HL-60 (cell line): Measurements from ENCODE around the gene LUZP2.

Source experiments
- DNase-seq, 2 experiments: peaks; one replicate each; pipeline ENCODE4 v3.0.0-alpha.2; 2010 to 2020; ENCODE audit warnings: low read depth in 1 of 2, low spot score in 1 of 2
- H3K27ac ChIP-seq: fragments of 250-450 bp; sonication (Bioruptor Pico); replicated peaks from 2 replicates; pipeline ENCODE4 v1.5.1; 2020; ENCODE audit warnings: mild to moderate bottlenecking, moderate library complexity
- H3K27me3 ChIP-seq: fragments of 250-450 bp; sonication (Bioruptor Pico); 2 replicates; pipeline ENCODE4 v1.5.1; 2021; ENCODE audit warnings: mild to moderate bottlenecking, moderate library complexity; ENCODE audit not compliant: insufficient read depth, poor library complexity, severe bottlenecking
- H3K4me3 ChIP-seq: replicated peaks from 2 replicates; pipeline ENCODE4 v1.5.1; 2011; ENCODE audit warnings: mild to moderate bottlenecking, control low read depth, low read length; ENCODE audit not compliant: insufficient read depth
- CTCF ChIP-seq: IDR thresholded peaks from one replicate; pipeline ENCODE4 v1.5.1; 2011; ENCODE audit warnings: low read length, control low read depth, inconsistent platforms; ENCODE audit not compliant: insufficient read depth
- GABPA ChIP-seq: IDR thresholded peaks from 2 replicates; pipeline ENCODE4 v1.6.1; 2012; ENCODE audit warnings: low read depth
- POLR2AphosphoS5 ChIP-seq: IDR thresholded peaks from 2 replicates; pipeline ENCODE4 v1.6.1; 2012; ENCODE audit warnings: low read depth
- SPI1 ChIP-seq: IDR thresholded peaks from 2 replicates; pipeline ENCODE4 v1.6.1; 2012; ENCODE audit warnings: low read depth, mild to moderate bottlenecking, borderline replicate concordance
- TF ChIP-seq, protein P1 (sequence below): IDR thresholded peaks from 2 replicates; pipeline ENCODE4 v1.6.1; 2012; ENCODE audit warnings: low read depth; ENCODE audit not compliant: insufficient replicate concordance

The LUZP2 gene

GRCh38 chr11:24667353-24667968 is 170.6 kb downstream of the LUZP2 start:
- Histone ChIP-seq H3K4me3 (no peak overlapping the region), H3K27me3 (no peaks in the 10 kb centered on the region), H3K27ac (no peak overlapping the region)
- no peak for DNase-seq
- TF ChIP-seq CTCF (no peak), POLR2AphosphoS5 (no peak), GABPA (no peak), SPI1 (no peak)
- TF ChIP-seq, protein P1, sequence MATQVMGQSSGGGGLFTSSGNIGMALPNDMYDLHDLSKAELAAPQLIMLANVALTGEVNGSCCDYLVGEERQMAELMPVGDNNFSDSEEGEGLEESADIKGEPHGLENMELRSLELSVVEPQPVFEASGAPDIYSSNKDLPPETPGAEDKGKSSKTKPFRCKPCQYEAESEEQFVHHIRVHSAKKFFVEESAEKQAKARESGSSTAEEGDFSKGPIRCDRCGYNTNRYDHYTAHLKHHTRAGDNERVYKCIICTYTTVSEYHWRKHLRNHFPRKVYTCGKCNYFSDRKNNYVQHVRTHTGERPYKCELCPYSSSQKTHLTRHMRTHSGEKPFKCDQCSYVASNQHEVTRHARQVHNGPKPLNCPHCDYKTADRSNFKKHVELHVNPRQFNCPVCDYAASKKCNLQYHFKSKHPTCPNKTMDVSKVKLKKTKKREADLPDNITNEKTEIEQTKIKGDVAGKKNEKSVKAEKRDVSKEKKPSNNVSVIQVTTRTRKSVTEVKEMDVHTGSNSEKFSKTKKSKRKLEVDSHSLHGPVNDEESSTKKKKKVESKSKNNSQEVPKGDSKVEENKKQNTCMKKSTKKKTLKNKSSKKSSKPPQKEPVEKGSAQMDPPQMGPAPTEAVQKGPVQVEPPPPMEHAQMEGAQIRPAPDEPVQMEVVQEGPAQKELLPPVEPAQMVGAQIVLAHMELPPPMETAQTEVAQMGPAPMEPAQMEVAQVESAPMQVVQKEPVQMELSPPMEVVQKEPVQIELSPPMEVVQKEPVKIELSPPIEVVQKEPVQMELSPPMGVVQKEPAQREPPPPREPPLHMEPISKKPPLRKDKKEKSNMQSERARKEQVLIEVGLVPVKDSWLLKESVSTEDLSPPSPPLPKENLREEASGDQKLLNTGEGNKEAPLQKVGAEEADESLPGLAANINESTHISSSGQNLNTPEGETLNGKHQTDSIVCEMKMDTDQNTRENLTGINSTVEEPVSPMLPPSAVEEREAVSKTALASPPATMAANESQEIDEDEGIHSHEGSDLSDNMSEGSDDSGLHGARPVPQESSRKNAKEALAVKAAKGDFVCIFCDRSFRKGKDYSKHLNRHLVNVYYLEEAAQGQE = no peak

GRCh38 chr11:24678703-24679348 is 182.0 kb downstream of the LUZP2 start:
- TF ChIP-seq SPI1 (no peak), GABPA (no peak), CTCF (no peak), POLR2AphosphoS5 (no peak)
- TF ChIP-seq, protein P1 = no peak
- H3K27me3 ChIP-seq = no peaks in the 10 kb centered on the region
- no peak overlapping the region for H3K4me3 ChIP-seq
- no peak for DNase-seq
- H3K27ac ChIP-seq = no peak overlapping the region

DNA sequence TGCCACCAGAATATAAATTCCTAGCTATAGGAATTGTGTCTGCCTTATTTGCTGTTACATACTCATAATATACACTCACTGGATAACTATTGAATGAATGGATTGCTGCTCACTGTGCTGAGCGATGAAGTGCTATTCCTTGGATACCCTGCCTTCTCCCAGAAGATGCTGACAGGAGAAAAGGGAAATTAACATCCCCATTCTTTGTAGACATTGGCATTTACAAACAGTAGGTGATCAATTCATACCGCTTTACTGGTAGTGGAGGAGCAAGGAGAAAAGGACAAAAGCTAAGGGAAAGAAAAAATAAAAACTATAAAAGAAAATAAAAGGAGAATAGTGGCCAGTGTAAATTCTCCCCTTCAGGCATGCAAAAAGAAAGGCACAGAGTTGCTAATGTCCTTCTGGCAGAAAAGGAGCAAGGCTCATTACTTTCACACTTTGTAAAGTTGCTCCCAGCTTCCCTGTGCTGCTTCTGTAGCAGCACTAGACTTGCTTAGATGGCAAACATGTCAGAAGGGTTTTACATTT is 183.0 kb downstream of the LUZP2 start:
- no peak overlapping the region for H3K27ac ChIP-seq
- no peak for DNase-seq
- H3K27me3 ChIP-seq = no peaks in the 10 kb centered on the region
- no peak overlapping the region for H3K4me3 ChIP-seq
- no peak for TF ChIP-seq SPI1
- TF ChIP-seq CTCF = no peak
- no peak for TF ChIP-seq GABPA
- no peak for TF ChIP-seq POLR2AphosphoS5
- TF ChIP-seq, protein P1 = no peak
